GM23248 (cell line): ENCODE data around the gene NOCT. TPM values are rescaled to one million over a fixed set of nuclear protein-coding genes. Genes with fewer than 3 reads are reported as not detected.

Experiments
- DNase-seq: peaks from one replicate; pipeline ENCODE4 v3.0.0-alpha.2; 2015
- H2AFZ ChIP-seq: fragments of 200-600 bp; sonication (generic); 2 replicates; pipeline ENCODE4 v1.6.1; 2016; ENCODE audit warnings: antibody characterized with exemption
- H3F3A ChIP-seq: fragments of 200-600 bp; sonication (generic); 2 replicates; pipeline ENCODE4 v1.6.1; 2016; ENCODE audit warnings: mild to moderate bottlenecking, antibody characterized with exemption, mixed run types; ENCODE audit not compliant: insufficient read depth
- H3K27ac ChIP-seq: fragments of 200-600 bp; sonication (generic); 2 replicates; pipeline ENCODE4 v1.5.1; 2016; ENCODE audit warnings: mild to moderate bottlenecking
- H3K27me3 ChIP-seq: fragments of 200-600 bp; sonication (generic); replicated peaks from 2 replicates; pipeline ENCODE4 v1.6.1; 2016; ENCODE audit warnings: mild to moderate bottlenecking; ENCODE audit not compliant: insufficient read depth
- H3K36me3 ChIP-seq: fragments of 200-600 bp; sonication (generic); 2 replicates; pipeline ENCODE4 v1.6.1; 2016; ENCODE audit warnings: low read depth, mild to moderate bottlenecking
- H3K4me1 ChIP-seq: fragments of 200-600 bp; sonication (generic); 2 replicates; pipeline ENCODE4 v1.6.1; 2016; ENCODE audit warnings: mild to moderate bottlenecking; ENCODE audit not compliant: insufficient read depth
- H3K4me2 ChIP-seq: fragments of 200-600 bp; sonication (generic); one replicate; pipeline ENCODE4 v1.6.1; 2016; ENCODE audit warnings: mild to moderate bottlenecking; ENCODE audit not compliant: unreplicated experiment
- H3K4me3 ChIP-seq: fragments of 200-600 bp; sonication (generic); 2 replicates; pipeline ENCODE4 v1.5.1; 2016; ENCODE audit warnings: mild to moderate bottlenecking
- H3K79me2 ChIP-seq: fragments of 200-600 bp; sonication (generic); 2 replicates; pipeline ENCODE4 v1.6.1; 2016; ENCODE audit warnings: mild to moderate bottlenecking; ENCODE audit not compliant: insufficient read depth
- H3K9ac ChIP-seq: fragments of 200-600 bp; sonication (generic); 2 replicates; pipeline ENCODE4 v1.6.1; 2016; ENCODE audit warnings: mild to moderate bottlenecking
- H3K9me2 ChIP-seq: fragments of 200-600 bp; sonication (generic); 2 replicates; pipeline ENCODE4 v1.6.1; 2016; ENCODE audit warnings: mixed run types, mild to moderate bottlenecking, moderate library complexity; ENCODE audit not compliant: insufficient read depth
- H3K9me3 ChIP-seq: fragments of 200-600 bp; sonication (generic); one replicate; pipeline ENCODE4 v1.6.1; 2017; ENCODE audit warnings: low read depth
- H4K20me1 ChIP-seq: fragments of 200-600 bp; sonication (generic); 2 replicates; pipeline ENCODE4 v1.6.0; 2016; ENCODE audit not compliant: insufficient read depth
- EZH2 ChIP-seq: fragments of 200-600 bp; sonication (generic); IDR thresholded peaks from 2 replicates; pipeline ENCODE4 v1.6.1; 2018; ENCODE audit warnings: antibody characterized with exemption, mild to moderate bottlenecking; ENCODE audit not compliant: insufficient read depth, poor library complexity, severe bottlenecking
- EZH2phosphoT487 ChIP-seq: fragments of 200-600 bp; sonication (generic); IDR thresholded peaks from 2 replicates; pipeline ENCODE4 v1.6.1; 2018; ENCODE audit warnings: antibody characterized with exemption, moderate library complexity, mild to moderate bottlenecking, low read depth; ENCODE audit not compliant: insufficient read depth
- WGBS, 2 experiments: methylation state at CpG; one replicate each; pipeline ENCODE4 v1.1.6; 2015 to 2017; ENCODE audit warnings: low lambda C conversion rate in 2 of 2, low coverage in 1 of 2; ENCODE audit errors: missing lambda C conversion rate in 2 of 2; 5-methylcytosine and 5-hydroxymethylcytosine counted together
- in situ Hi-C: fragments of 300-500 bp; cut with MboI; formaldehyde crosslinking; loops from 2 replicates; pipeline ENCODE4 v1.15.0; 2020
- polyA plus RNA-seq: library from polyadenylated mRNA; unstranded; fragments of >200 nt; fragmentation: Nextera tagmentation; extraction: Ambion mirVana; gene quantifications from 2 replicates; pipeline ENCODE4 v1.2.1, GENCODE V29; 2016
- total RNA-seq: library from RNA; depleted of rRNA; stranded (reverse); fragments of >200 nt; shearing (Covaris generic); gene quantifications from 2 replicates; pipeline ENCODE4 v1.2.3, GENCODE V29; 2014

Gene NOCT
- total and polyA plus RNA-seq, 2 experiments from 2014 or later: 5.1 to 12.6 TPM

GRCh38 chr4:138976526-138976925 lies 39.1 kb upstream of the NOCT start:
- Histone ChIP-seq H4K20me1 (no peaks in the 10 kb centered on the region), H3K36me3 (no peaks in the 10 kb centered on the region), H3K27me3 (no peaks in the 10 kb centered on the region), H3K9ac (no peak overlapping the region), H3K9me2 (no peaks in the 10 kb centered on the region), H3K4me1 (no peaks in the 10 kb centered on the region), H3K4me2 (no peak overlapping the region), H3K4me3 (no peak overlapping the region), H3K27ac (no peak overlapping the region), H3K79me2 (no peaks in the 10 kb centered on the region), H3F3A (no peaks in the 10 kb centered on the region), H3K9me3 (no peaks in the 10 kb centered on the region), H2AFZ (no peak overlapping the region)
- in situ Hi-C loops: no loop called here
- no peak for TF ChIP-seq EZH2
- TF ChIP-seq EZH2phosphoT487: no peak
- DNase-seq: no peak

GRCh38 chr4:138977524-138977923 lies 38.1 kb upstream of the NOCT start:
- H3K4me1 ChIP-seq: no peaks in the 10 kb centered on the region
- WGBS, 2 experiments: 77% methylated on average over 6 of the region's 6 CpGs
- no peak overlapping the region for H3K4me2 ChIP-seq
- no peak overlapping the region for H3K4me3 ChIP-seq
- H3F3A ChIP-seq: 0 out of 2 replicates have a peak, but pooled peaks cover 5% of the 10 kb centered on the region
- no peaks in the 10 kb centered on the region for H3K79me2 ChIP-seq
- H3K9me3 ChIP-seq: no peaks in the 10 kb centered on the region
- no peaks in the 10 kb centered on the region for H4K20me1 ChIP-seq
- in situ Hi-C loops: no loop called here
- no peak for TF ChIP-seq EZH2phosphoT487
- no peak for TF ChIP-seq EZH2
- H2AFZ ChIP-seq: no peak overlapping the region
- H3K9ac ChIP-seq: no peak overlapping the region
- no peak overlapping the region for H3K27ac ChIP-seq
- DNase-seq: no peak
- H3K9me2 ChIP-seq: no peaks in the 10 kb centered on the region
- no peaks in the 10 kb centered on the region for H3K27me3 ChIP-seq
- H3K36me3 ChIP-seq: no peaks in the 10 kb centered on the region

GRCh38 chr4:138978028-138978585 lies 37.5 kb upstream of the NOCT start:
- in situ Hi-C loops: no loop called here
- Histone ChIP-seq H3K36me3 (no peaks in the 10 kb centered on the region), H3K27me3 (no peaks in the 10 kb centered on the region), H3K9me3 (no peaks in the 10 kb centered on the region), H4K20me1 (no peaks in the 10 kb centered on the region), H3K4me1 (no peaks in the 10 kb centered on the region), H3K9me2 (no peaks in the 10 kb centered on the region), H3K79me2 (no peaks in the 10 kb centered on the region), H2AFZ (no peak overlapping the region), H3K9ac (no peak overlapping the region), H3K27ac (no peak overlapping the region), H3K4me2 (no peak overlapping the region), H3F3A (0 out of 2 replicates have a peak, but pooled peaks cover 5% of the 10 kb centered on the region), H3K4me3 (no peak overlapping the region)
- TF ChIP-seq EZH2phosphoT487 (no peak), EZH2 (no peak)
- WGBS, 2 experiments: 88 to 91% methylated on average over 5 of the region's 5 CpGs
- no peak for DNase-seq

- Histone ChIP-seq H3K27ac (no peak overlapping the region), H2AFZ (no peak overlapping the region), H3K36me3 (no peaks in the 10 kb centered on the region), H3K4me3 (no peak overlapping the region), H3K9ac (no peak overlapping the region), H4K20me1 (no peaks in the 10 kb centered on the region), H3K9me2 (no peaks in the 10 kb centered on the region), H3K79me2 (no peaks in the 10 kb centered on the region), H3K4me1 (no peaks in the 10 kb centered on the region), H3K9me3 (no peaks in the 10 kb centered on the region), H3K27me3 (no peaks in the 10 kb centered on the region), H3F3A (0 out of 2 replicates have a peak, but pooled peaks cover 5% of the 10 kb centered on the region), H3K4me2 (no peak overlapping the region)
- in situ Hi-C loops: no loop called here
- TF ChIP-seq EZH2: no peak
- TF ChIP-seq EZH2phosphoT487: no peak
- DNase-seq: no peak
- WGBS, 2 experiments: 38 to 63% methylated on average over 3 of the region's 3 CpGs
Measured at GRCh38 chr4:138978600-138978999, 37.0 kb upstream of the NOCT start.

- TF ChIP-seq EZH2phosphoT487: no peak
- TF ChIP-seq EZH2: no peak
- WGBS, 2 experiments: 96 to 100% methylated on average over 2 of the region's 2 CpGs
Measured at GRCh38 chr4:138979742-138980141, 35.8 kb upstream of the NOCT start.

More at GRCh38 chr4:138979742-138980141, 35.8 kb upstream of the NOCT start:
- in situ Hi-C loops: no loop called here
- no peaks in the 10 kb centered on the region for H3K4me1 ChIP-seq
- no peaks in the 10 kb centered on the region for H3K36me3 ChIP-seq
- no peaks in the 10 kb centered on the region for H3K9me3 ChIP-seq
- H3K9ac ChIP-seq: no peak overlapping the region
- H2AFZ ChIP-seq: no peak overlapping the region
- no peaks in the 10 kb centered on the region for H3K27me3 ChIP-seq
- no peaks in the 10 kb centered on the region for H3K79me2 ChIP-seq
- H4K20me1 ChIP-seq: no peaks in the 10 kb centered on the region
- 0 out of 2 replicates have a peak, but pooled peaks cover 5% of the 10 kb centered on the region for H3F3A ChIP-seq
- H3K4me3 ChIP-seq: no peak overlapping the region
- H3K9me2 ChIP-seq: no peaks in the 10 kb centered on the region
- DNase-seq: no peak
- H3K27ac ChIP-seq: no peak overlapping the region
- H3K4me2 ChIP-seq: no peak overlapping the region
